ENCODE results near the gene PATJ. TPM values are rescaled to one million over a fixed set of nuclear protein-coding genes. Genes with fewer than 3 reads are reported as not detected.

The PATJ gene
- total RNA-seq, 1 experiment from 2014 or later, result 72.2 TPM

DNA sequence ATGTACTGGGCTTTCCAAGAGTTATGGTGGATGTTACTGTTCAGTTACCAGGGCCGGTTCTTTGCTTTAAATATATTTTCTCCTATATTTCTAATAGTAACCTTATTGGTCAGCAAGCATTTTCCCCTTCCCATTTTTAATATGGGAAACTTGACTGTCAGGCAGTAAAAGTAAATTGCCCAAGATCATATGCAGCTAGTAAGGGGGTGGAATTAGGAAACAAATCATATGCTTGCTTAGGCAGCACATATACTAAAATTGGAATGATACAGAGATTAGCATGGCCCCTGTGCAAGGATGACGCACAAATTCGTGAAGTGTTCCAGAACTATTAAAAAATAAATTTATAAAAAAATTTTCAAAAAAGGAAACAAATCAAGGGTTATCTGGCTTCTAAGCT is 73.9 kb downstream of the PATJ start:
- CTCF ChIA-PET, result interaction anchor here (1.1 kb wide), 1 partner anchor 9 kb away, joined by 3 read pairs; no protein-coding TSS in a partner anchor
- no peak for DNase-seq

DNA sequence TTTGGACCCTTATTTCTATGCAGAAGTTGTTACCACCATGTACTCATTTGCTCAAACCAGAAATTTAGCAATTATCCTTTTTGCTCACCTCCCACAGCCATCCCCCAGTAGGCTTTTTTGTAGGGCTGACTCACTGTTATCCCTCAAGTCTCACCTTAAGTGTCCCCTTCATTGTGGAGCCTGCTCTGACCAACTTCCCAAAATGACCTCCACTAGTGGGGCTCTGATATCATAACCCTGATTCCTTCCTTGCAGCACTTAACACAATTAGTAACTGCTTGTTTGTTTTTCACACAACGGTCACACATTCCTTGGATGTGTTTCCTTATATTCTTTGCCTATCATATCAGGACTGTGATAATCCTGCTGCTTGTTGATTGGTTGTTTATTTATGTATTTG is 76.7 kb downstream of the PATJ start:
- Mint-ChIP-seq H3K4me3 (ENCODE audit: low read depth, unreplicated experiment) (no peak overlapping the region), H3K4me1 (ENCODE audit: low read depth, unreplicated experiment) (no peaks in the 10 kb centered on the region)
- TF ChIP-seq, protein P1, sequence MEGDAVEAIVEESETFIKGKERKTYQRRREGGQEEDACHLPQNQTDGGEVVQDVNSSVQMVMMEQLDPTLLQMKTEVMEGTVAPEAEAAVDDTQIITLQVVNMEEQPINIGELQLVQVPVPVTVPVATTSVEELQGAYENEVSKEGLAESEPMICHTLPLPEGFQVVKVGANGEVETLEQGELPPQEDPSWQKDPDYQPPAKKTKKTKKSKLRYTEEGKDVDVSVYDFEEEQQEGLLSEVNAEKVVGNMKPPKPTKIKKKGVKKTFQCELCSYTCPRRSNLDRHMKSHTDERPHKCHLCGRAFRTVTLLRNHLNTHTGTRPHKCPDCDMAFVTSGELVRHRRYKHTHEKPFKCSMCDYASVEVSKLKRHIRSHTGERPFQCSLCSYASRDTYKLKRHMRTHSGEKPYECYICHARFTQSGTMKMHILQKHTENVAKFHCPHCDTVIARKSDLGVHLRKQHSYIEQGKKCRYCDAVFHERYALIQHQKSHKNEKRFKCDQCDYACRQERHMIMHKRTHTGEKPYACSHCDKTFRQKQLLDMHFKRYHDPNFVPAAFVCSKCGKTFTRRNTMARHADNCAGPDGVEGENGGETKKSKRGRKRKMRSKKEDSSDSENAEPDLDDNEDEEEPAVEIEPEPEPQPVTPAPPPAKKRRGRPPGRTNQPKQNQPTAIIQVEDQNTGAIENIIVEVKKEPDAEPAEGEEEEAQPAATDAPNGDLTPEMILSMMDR (IDR thresholded peaks at IDR 0.05; ENCODE audit: unreplicated experiment), result no peak

More for the DNA sequence above, 73.9 kb downstream of the PATJ start:
- H3K4me1 Mint-ChIP-seq (ENCODE audit: low read depth, unreplicated experiment), result no peaks in the 10 kb centered on the region
- H3K27ac Mint-ChIP-seq (ENCODE audit: unreplicated experiment), result no peak overlapping the region
- intact Hi-C loops (cut with micrococcal nuclease; ENCODE audit: unreplicated experiment), result no loop called here
- TF ChIP-seq, protein P1 (IDR thresholded peaks at IDR 0.05; ENCODE audit: unreplicated experiment), result no peak
- no peaks in the 10 kb centered on the region for H3K9me3 Mint-ChIP-seq (ENCODE audit: low read depth, unreplicated experiment)
- peaks cover 26% of the 10 kb centered on the region for H3K36me3 Mint-ChIP-seq (ENCODE audit: insufficient read depth, unreplicated experiment)
- no peak overlapping the region for H3K4me3 Mint-ChIP-seq (ENCODE audit: low read depth, unreplicated experiment)
- no peaks in the 10 kb centered on the region for H3K27me3 Mint-ChIP-seq (ENCODE audit: unreplicated experiment)
- no TSS peak for BruUV-seq (replicated peaks)

DNA sequence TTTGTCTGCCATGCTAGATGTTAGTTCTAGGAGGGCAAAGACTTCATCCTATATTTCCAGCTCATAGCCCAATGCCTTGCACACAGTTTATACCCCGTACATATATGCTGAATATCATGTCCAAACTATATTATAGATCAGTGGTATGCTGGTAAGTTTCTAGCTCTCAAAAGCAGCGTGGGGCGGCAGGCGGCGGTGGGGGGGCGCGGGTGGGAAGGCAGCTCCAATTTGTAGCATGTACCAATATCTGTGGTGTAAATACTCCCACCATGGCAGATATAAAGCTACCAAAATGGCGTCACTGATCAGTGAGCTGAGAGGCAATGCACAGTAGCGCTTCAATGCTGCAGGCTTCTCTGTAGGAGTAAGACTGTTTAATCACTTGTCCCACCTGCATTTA is 77.1 kb downstream of the PATJ start:
- intact Hi-C loops (cut with micrococcal nuclease; ENCODE audit: unreplicated experiment), result no loop called here
- BruUV-seq (replicated peaks), result no TSS peak
- CTCF ChIA-PET, result interaction anchor here (0.7 kb wide), 1 partner anchor 15 kb away, joined by 10 read pairs; no protein-coding TSS in a partner anchor
- no peak for DNase-seq
- Mint-ChIP-seq H3K27ac (ENCODE audit: unreplicated experiment) (no peak overlapping the region), H3K4me3 (ENCODE audit: low read depth, unreplicated experiment) (no peak overlapping the region), H3K9me3 (ENCODE audit: low read depth, unreplicated experiment) (no peaks in the 10 kb centered on the region), H3K36me3 (ENCODE audit: insufficient read depth, unreplicated experiment) (peaks cover 45% of the 10 kb centered on the region), H3K27me3 (ENCODE audit: unreplicated experiment) (no peaks in the 10 kb centered on the region), H3K4me1 (ENCODE audit: low read depth, unreplicated experiment) (no peaks in the 10 kb centered on the region)
- TF ChIP-seq, protein P1 (IDR thresholded peaks at IDR 0.05; ENCODE audit: unreplicated experiment), result no peak

More for the DNA sequence above, 76.7 kb downstream of the PATJ start:
- intact Hi-C loops (cut with micrococcal nuclease; ENCODE audit: unreplicated experiment), result no loop called here
- Mint-ChIP-seq H3K27me3 (ENCODE audit: unreplicated experiment) (no peaks in the 10 kb centered on the region), H3K36me3 (ENCODE audit: insufficient read depth, unreplicated experiment) (peaks cover 41% of the 10 kb centered on the region), H3K27ac (ENCODE audit: unreplicated experiment) (no peak overlapping the region), H3K9me3 (ENCODE audit: low read depth, unreplicated experiment) (no peaks in the 10 kb centered on the region)
- no TSS peak for BruUV-seq (replicated peaks)
- CTCF ChIA-PET, result interaction anchor here (0.7 kb wide), 1 partner anchor 15 kb away, joined by 10 read pairs; no protein-coding TSS in a partner anchor
- DNase-seq, result no peak

DNA sequence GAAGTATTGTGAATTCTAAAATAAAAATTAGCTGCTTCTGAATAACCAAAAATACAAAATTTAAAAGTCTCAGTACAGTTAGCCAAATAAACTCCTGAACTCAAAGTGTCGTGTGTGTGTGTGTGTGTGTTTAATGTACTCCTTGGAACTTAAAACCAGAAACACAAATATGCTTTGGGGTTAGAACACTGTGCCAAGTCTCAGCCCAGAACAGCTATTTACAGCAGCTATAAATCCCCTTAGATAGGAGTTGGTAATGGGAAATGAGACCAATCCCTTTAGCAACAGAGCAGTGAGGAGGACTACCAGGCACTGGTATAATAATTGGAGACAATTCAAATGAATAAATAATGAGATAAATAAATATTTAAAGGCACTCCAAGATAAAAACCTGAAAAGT is 83.1 kb downstream of the PATJ start:
- Mint-ChIP-seq H3K4me3 (ENCODE audit: low read depth, unreplicated experiment) (no peak overlapping the region), H3K9me3 (ENCODE audit: low read depth, unreplicated experiment) (no peaks in the 10 kb centered on the region), H3K27me3 (ENCODE audit: unreplicated experiment) (no peaks in the 10 kb centered on the region), H3K27ac (ENCODE audit: unreplicated experiment) (no peak overlapping the region), H3K36me3 (ENCODE audit: insufficient read depth, unreplicated experiment) (peaks cover 49% of the 10 kb centered on the region), H3K4me1 (ENCODE audit: low read depth, unreplicated experiment) (no peaks in the 10 kb centered on the region)
- CTCF ChIA-PET, result interaction anchor here (0.8 kb wide), 1 partner anchor 9 kb away, joined by 3 read pairs; no protein-coding TSS in a partner anchor
- intact Hi-C loops (cut with micrococcal nuclease; ENCODE audit: unreplicated experiment), result no loop called here
- TF ChIP-seq, protein P1 (IDR thresholded peaks at IDR 0.05; ENCODE audit: unreplicated experiment), result no peak
- BruUV-seq (replicated peaks), result no TSS peak
- DNase-seq, result no peak

All from Calu3 (cell line).